GM12864 (cell line): ENCODE measurements around the gene BAHCC1.

Experiments
- DNase-seq: peaks from one replicate; pipeline ENCODE4 v3.0.0-alpha.2; 2011; ENCODE audit warnings: low read depth
- H3K4me3 ChIP-seq: 2 replicates; pipeline ENCODE4 v1.5.1; 2011; ENCODE audit warnings: mild to moderate bottlenecking, low read depth, low read length, control low read depth
- CTCF ChIP-seq: IDR thresholded peaks from 2 replicates; pipeline ENCODE4 v1.5.1; 2011; ENCODE audit warnings: low read depth, mild to moderate bottlenecking, moderate library complexity, low read length, control low read depth, inconsistent platforms; ENCODE audit errors: missing control alignments

Gene BAHCC1

GRCh38 chr17:81364278-81365147, 30.7 kb upstream of the BAHCC1 start:
- TF ChIP-seq CTCF: no peak
- no peak for DNase-seq
- H3K4me3 ChIP-seq: no peak overlapping the region

- DNase-seq: no peak
- TF ChIP-seq CTCF: no peak
- H3K4me3 ChIP-seq: no peak overlapping the region
Measured at GRCh38 chr17:81365148-81365600, 30.1 kb upstream of the BAHCC1 start.

GRCh38 chr17:81365601-81366585, 29.4 kb upstream of the BAHCC1 start:
- DNase-seq: no peak
- TF ChIP-seq CTCF: no peak
- no peak overlapping the region for H3K4me3 ChIP-seq

- no peak for DNase-seq
- no peak for TF ChIP-seq CTCF
- H3K4me3 ChIP-seq: no peak overlapping the region
Measured at GRCh38 chr17:81366648-81367047, 28.6 kb upstream of the BAHCC1 start.

- no peak for TF ChIP-seq CTCF
- no peak for DNase-seq
- no peak overlapping the region for H3K4me3 ChIP-seq
Measured at GRCh38 chr17:81367171-81367570, 28.1 kb upstream of the BAHCC1 start.

GRCh38 chr17:81368161-81369022, 26.9 kb upstream of the BAHCC1 start:
- no peak for TF ChIP-seq CTCF
- no peak for DNase-seq
- no peak overlapping the region for H3K4me3 ChIP-seq
